HepG2 (cell line): ENCODE measurements around the gene TSHZ2. TPM values are rescaled to one million over a fixed set of nuclear protein-coding genes. Genes with fewer than 3 reads are reported as not detected.

Experiments used
- ASH2L ChIP-seq: fragments of 300-600, 200-600 bp; sonication (generic); IDR thresholded peaks from 2 replicates; pipeline ENCODE4 v1.7.0; 2017; ENCODE audit warnings: low read depth, mild to moderate bottlenecking, moderate library complexity, mixed read lengths, low read length; ENCODE audit not compliant: insufficient read length
- BRCA1 ChIP-seq: sonication (generic); formaldehyde crosslinking; IDR thresholded peaks from 2 replicates; pipeline ENCODE4 v1.4.0; 2020; ENCODE audit warnings: missing genetic modification reagents
- CHD4 ChIP-seq: fragments of 200-600 bp; sonication (generic); IDR thresholded peaks from 2 replicates; pipeline ENCODE4 v1.7.0; 2017; ENCODE audit warnings: mild to moderate bottlenecking, low read length, borderline replicate concordance
- DPF2 ChIP-seq: sonication (generic); formaldehyde crosslinking; IDR thresholded peaks from 2 replicates; pipeline ENCODE4 v1.4.0; 2020; ENCODE audit warnings: mild to moderate bottlenecking, low read depth, missing genetic modification reagents, borderline replicate concordance
- ESRRA ChIP-seq: sonication (generic); formaldehyde crosslinking; IDR thresholded peaks from 2 replicates; pipeline ENCODE4 v1.5.1; 2020; ENCODE audit warnings: mild to moderate bottlenecking, low read depth, missing genetic modification reagents
- FOXP1 ChIP-seq, 2 experiments: fragments of 450-650 bp in 1 of 2; IDR thresholded peaks; 2 replicates each; pipeline ENCODE4 v1.6.1; 2017 to 2018; ENCODE audit warnings: antibody characterized with exemption in 1 of 2
- HNRNPK ChIP-seq: fragments of 200-400 bp; formaldehyde crosslinking; IDR thresholded peaks from 2 replicates; pipeline ENCODE4 v1.6.1; 2018; ENCODE audit warnings: low read length, low read depth, moderate library complexity, mild to moderate bottlenecking; ENCODE audit not compliant: poor library complexity, severe bottlenecking
- HOXD1 ChIP-seq: sonication (generic); formaldehyde crosslinking; IDR thresholded peaks from 2 replicates; pipeline ENCODE4 v1.5.0; 2020; ENCODE audit warnings: missing genetic modification reagents
- KDM2A ChIP-seq: sonication (generic); formaldehyde crosslinking; IDR thresholded peaks from 2 replicates; pipeline ENCODE4 v1.4.0; 2020; ENCODE audit warnings: low read depth, missing genetic modification reagents, borderline replicate concordance
- LCORL ChIP-seq, 2 experiments: fragments of 450-650 bp in 1 of 2; sonication (generic) in 1 of 2; formaldehyde crosslinking in 1 of 2; IDR thresholded peaks; 2 replicates each; pipeline versions ENCODE4 v1.5.0 to v1.6.1; 2017 to 2020; ENCODE audit warnings: antibody characterized with exemption in 1 of 2, missing genetic modification reagents in 1 of 2
- NRL ChIP-seq: sonication (generic); formaldehyde crosslinking; IDR thresholded peaks from 2 replicates; pipeline ENCODE4 v1.5.0; 2020; ENCODE audit warnings: missing genetic modification reagents, mild to moderate bottlenecking, moderate library complexity, borderline replicate concordance
- PAWR ChIP-seq: sonication (generic); formaldehyde crosslinking; IDR thresholded peaks from 2 replicates; pipeline ENCODE4 v1.4.0; 2020; ENCODE audit warnings: missing genetic modification reagents, mild to moderate bottlenecking, borderline replicate concordance
- SIX1 ChIP-seq: sonication (generic); formaldehyde crosslinking; IDR thresholded peaks from 2 replicates; pipeline ENCODE4 v1.4.0; 2020; ENCODE audit warnings: missing genetic modification reagents, borderline replicate concordance
- ZNF121 ChIP-seq: sonication (generic); formaldehyde crosslinking; IDR thresholded peaks from 2 replicates; pipeline ENCODE4 v1.5.0; 2020; ENCODE audit warnings: mild to moderate bottlenecking, missing genetic modification reagents
- ZNF234 ChIP-seq: sonication (generic); formaldehyde crosslinking; conservative IDR thresholded peaks from 2 replicates; pipeline ENCODE4 v1.5.1; 2020; ENCODE audit warnings: mild to moderate bottlenecking, missing genetic modification reagents
- ZNF24 ChIP-seq: fragments of 450-650 bp; IDR thresholded peaks from 2 replicates; pipeline ENCODE4 v1.6.1; 2017; ENCODE audit warnings: antibody characterized with exemption, mild to moderate bottlenecking
- ZNF44 ChIP-seq: sonication (generic); formaldehyde crosslinking; IDR thresholded peaks from 2 replicates; pipeline ENCODE4 v1.5.1; 2020; ENCODE audit warnings: mild to moderate bottlenecking, missing genetic modification reagents
- ZNF556 ChIP-seq: sonication (generic); formaldehyde crosslinking; IDR thresholded peaks from 2 replicates; pipeline ENCODE4 v1.4.0; 2020; ENCODE audit warnings: mild to moderate bottlenecking, missing genetic modification reagents, borderline replicate concordance
- ZNF766 ChIP-seq: sonication (generic); formaldehyde crosslinking; IDR thresholded peaks from 2 replicates; pipeline ENCODE4 v1.5.0; 2020; ENCODE audit warnings: missing genetic modification reagents, borderline replicate concordance
- ZNF776 ChIP-seq: sonication (generic); formaldehyde crosslinking; IDR thresholded peaks from 2 replicates; pipeline ENCODE4 v1.4.0; 2020; ENCODE audit warnings: mild to moderate bottlenecking, missing genetic modification reagents
- ZSCAN25 ChIP-seq: sonication (generic); formaldehyde crosslinking; IDR thresholded peaks from 2 replicates; pipeline ENCODE4 v1.8.0; 2022; ENCODE audit warnings: mild to moderate bottlenecking, missing genetic modification reagents
- polyA plus RNA-seq, 8 experiments: library from polyadenylated mRNA; depleted of rRNA in 3 of 8; stranded (reverse) in 7 of 8; unstranded in 1 of 8; fragments of >200 nt; fragmentation: Illumina TruSeq in 4 of 8; extraction: Trizol in 4 of 8; gene quantifications; 2 replicates each; pipeline versions ENCODE4 v1.2.1 to v1.2.3, GENCODE V29; 2011 to 2016; ENCODE audit warnings: low read depth in 4 of 8, missing spikeins in 1 of 8, mixed read lengths in 1 of 8; ENCODE audit not compliant: insufficient read depth in 1 of 8
- total RNA-seq, 5 experiments: library from RNA; depleted of rRNA; stranded (reverse); fragments of >200 nt; fragmentation: Illumina TruSeq; extraction: Trizol; gene quantifications; 2 replicates each; pipeline ENCODE4 v1.2.3, GENCODE V29; 2016; ENCODE audit warnings: low read depth in 1 of 5
- TF ChIP-seq, protein P1 (sequence below): sonication (generic); formaldehyde crosslinking; IDR thresholded peaks from 2 replicates; pipeline ENCODE4 v1.5.0; 2020; ENCODE audit warnings: missing genetic modification reagents
- TF ChIP-seq, protein P2 (sequence below): sonication (generic); formaldehyde crosslinking; IDR thresholded peaks from 2 replicates; pipeline ENCODE4 v1.4.0; 2020; ENCODE audit warnings: mild to moderate bottlenecking, missing genetic modification reagents
- TF ChIP-seq, protein P3 (sequence below): sonication (generic); formaldehyde crosslinking; IDR thresholded peaks from 2 replicates; pipeline ENCODE4 v1.5.0; 2020; ENCODE audit warnings: missing genetic modification reagents
- TF ChIP-seq, protein P4 (sequence below): IDR thresholded peaks from 2 replicates; pipeline ENCODE4 v1.6.1; 2016; ENCODE audit warnings: missing biosample characterization, missing genetic modification reagents, low read depth

TSHZ2 gene
- total and polyA plus RNA-seq, 2 of the 13 experiments (the other 11 are each of a cell fraction or from before 2014, with no cell fraction given) = 0.01 TPM; not detected in 1

DNA sequence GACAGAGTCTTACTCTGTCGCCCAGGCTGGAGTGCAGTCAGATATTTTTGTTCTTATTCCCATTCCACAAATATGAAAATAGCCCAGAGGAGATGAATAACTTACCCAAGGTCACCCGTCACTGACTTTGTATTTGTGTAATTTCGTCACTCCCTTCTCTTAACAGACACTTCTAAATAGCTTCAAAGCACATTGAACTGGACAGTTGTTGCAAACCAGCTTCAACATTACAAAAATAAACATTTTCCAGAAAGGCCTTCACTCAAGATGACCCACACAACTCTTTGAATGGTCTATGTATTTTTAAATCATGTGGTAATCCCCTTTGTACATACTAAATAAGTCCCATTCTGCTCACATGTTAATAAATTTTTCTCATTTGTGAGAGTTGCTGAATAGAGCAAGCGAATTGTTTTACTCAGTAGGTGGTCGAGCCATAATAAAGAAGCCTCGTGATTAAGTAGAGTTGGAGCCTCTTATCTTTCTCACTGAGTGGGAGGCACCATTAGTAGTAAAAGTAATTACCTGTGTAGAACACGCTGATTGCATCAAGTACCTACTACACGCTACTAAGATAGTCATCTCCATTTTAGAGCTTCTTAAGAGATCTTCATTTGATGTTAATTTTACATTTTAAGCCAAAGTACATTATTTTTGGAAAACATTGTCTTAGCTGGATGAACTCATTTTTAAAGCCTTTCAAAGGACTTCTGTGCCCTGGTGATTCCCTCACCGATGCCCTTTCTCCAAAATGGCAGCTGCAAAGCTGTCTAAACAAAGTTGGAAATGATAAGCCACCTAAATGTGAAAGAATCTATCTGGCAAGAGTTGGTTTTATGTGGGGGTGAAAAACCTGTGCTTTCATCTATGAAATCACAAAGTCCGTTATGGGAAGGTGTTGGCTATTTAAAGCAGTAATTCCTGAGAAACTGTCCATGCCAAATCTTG is 110.0 kb downstream of the TSHZ2 start (continued):
- TF ChIP-seq ZNF776 (CRISPR knock-in tag) (no peak), ZNF121 (peak; percentile 51), ZNF44 (no peak), HNRNPK (no peak), PAWR (no peak), NRL (no peak), HOXD1 (CRISPR knock-in tag) (no peak), ZNF766 (CRISPR knock-in tag) (no peak), DPF2 (CRISPR knock-in tag) (peak; percentile 59; the same call in 1 of the 2 replicates), ASH2L (peak; percentile 14), ZNF24 (no peak), FOXP1 (IDR thresholded peaks at IDR 0.05) (no peak), FOXP1 (CRISPR knock-in tag; IDR thresholded peaks at IDR 0.05) (peak; percentile 97), BRCA1 (CRISPR knock-in tag) (no peak), ESRRA (no peak), ZNF556 (CRISPR knock-in tag) (no peak), KDM2A (no peak), ZNF234 (no peak), SIX1 (CRISPR knock-in tag) (0 out of 2 replicates have a peak, but pooled peaks have one; percentile 7), LCORL (IDR thresholded peaks at IDR 0.05) (no peak; the same call in 1 of the 2 replicates), LCORL (CRISPR knock-in tag; IDR thresholded peaks at IDR 0.05) (no peak), ZSCAN25 (no peak), CHD4 (peak; percentile 47; the same call in 1 of the 2 replicates)
- TF ChIP-seq, protein P1, sequence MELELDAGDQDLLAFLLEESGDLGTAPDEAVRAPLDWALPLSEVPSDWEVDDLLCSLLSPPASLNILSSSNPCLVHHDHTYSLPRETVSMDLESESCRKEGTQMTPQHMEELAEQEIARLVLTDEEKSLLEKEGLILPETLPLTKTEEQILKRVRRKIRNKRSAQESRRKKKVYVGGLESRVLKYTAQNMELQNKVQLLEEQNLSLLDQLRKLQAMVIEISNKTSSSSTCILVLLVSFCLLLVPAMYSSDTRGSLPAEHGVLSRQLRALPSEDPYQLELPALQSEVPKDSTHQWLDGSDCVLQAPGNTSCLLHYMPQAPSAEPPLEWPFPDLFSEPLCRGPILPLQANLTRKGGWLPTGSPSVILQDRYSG (CRISPR knock-in tag) = no peak
- TF ChIP-seq, protein P2, sequence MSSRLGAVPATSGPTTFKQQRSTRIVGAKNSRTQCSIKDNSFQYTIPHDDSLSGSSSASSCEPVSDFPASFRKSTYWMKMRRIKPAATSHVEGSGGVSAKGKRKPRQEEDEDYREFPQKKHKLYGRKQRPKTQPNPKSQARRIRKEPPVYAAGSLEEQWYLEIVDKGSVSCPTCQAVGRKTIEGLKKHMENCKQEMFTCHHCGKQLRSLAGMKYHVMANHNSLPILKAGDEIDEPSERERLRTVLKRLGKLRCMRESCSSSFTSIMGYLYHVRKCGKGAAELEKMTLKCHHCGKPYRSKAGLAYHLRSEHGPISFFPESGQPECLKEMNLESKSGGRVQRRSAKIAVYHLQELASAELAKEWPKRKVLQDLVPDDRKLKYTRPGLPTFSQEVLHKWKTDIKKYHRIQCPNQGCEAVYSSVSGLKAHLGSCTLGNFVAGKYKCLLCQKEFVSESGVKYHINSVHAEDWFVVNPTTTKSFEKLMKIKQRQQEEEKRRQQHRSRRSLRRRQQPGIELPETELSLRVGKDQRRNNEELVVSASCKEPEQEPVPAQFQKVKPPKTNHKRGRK (CRISPR knock-in tag) = no peak
- TF ChIP-seq, protein P3, sequence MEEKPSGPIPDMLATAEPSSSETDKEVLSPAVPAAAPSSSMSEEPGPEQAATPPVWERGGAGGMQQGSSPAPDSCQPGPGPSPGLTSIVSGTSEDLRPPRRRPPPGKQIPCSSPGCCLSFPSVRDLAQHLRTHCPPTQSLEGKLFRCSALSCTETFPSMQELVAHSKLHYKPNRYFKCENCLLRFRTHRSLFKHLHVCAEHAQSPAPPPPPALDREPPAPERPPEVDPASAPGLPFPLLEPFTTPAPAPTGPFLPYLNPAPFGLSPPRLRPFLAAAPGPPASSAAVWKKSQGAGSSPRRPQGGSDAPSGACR (CRISPR knock-in tag) = no peak
- TF ChIP-seq, protein P4, sequence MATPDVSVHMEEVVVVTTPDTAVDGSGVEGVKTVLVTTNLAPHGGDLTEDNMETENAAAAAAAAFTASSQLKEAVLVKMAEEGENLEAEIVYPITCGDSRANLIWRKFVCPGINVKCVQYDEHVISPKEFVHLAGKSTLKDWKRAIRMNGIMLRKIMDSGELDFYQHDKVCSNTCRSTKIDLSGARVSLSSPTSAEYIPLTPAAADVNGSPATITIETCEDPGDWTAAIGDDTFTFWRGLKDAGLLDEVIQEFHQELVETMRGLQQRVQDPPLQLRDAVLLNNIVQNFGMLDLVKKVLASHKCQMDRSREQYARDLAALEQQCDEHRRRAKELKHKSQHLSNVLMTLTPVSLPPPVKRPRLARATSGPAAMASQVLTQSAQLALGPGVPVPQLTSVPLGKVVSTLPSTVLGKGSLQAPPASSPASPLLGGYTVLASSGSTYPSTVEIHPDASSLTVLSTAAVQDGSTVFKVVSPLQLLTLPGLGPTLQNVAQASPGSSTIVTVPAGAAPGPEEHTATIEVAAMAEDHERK (CRISPR knock-in tag) = no peak
